Activated CD4-positive, alpha-beta T cell treated with anti-CD3 and anti-CD28 coated beads, Interleukin-2, amount 50 U/mL, for 4 hours (primary cell): ENCODE data around the gene KHNYN.
"Not testable (repeated sequence)": the region's sequence is repeated elsewhere in the genome, so short reads cannot be mapped to it uniquely, and the experiment has no call there.

Source experiments
- DNase-seq, 2 experiments: peaks; one replicate each; pipeline ENCODE4 v3.0.0-alpha.2; 2020

KHNYN gene

GRCh38 chr14:24439257-24439656 is 9.5 kb downstream of the KHNYN start:
- DNase-seq: no peak

- DNase-seq: no peak
Observed at GRCh38 chr14:24439830-24440605, 10.3 kb downstream of the KHNYN start.

DNA sequence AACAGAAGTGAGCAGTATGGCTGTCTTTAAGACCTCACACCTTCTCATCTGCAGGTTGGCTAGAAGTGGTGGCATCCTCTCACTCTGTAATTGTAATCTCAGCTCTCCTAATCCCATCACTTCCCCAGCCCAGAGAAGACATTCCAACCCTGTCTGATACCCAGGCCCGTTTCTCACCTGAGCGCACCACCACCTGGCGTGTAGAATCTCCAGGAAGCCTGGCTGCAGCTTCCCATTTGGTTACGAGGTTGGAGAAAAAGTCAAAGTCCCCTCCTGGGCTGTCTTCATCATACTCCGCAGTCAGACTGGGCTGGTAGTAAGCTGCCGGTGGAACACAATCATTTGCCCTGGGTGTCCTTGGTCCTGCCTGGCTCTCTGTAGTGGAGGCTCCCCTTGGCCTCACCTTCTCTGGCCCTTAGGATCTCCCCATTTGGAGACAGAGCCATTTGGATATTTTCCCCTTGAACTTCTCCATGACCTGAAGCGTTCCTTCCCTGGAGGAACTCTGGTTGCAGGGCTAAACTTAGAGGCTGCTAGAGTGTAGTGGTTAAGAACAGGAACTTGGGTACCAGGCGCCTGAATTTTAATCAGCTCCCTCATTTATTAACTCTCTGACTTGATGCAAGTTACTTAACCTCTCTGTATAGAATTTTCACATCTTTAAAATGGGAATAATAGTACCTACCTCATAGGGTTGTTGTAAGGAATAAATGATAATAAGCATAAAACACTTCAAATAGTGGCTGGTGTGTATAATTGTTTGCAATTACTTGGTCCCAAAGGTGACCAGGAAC is 11.0 kb downstream of the KHNYN start:
- no peak for DNase-seq

DNA sequence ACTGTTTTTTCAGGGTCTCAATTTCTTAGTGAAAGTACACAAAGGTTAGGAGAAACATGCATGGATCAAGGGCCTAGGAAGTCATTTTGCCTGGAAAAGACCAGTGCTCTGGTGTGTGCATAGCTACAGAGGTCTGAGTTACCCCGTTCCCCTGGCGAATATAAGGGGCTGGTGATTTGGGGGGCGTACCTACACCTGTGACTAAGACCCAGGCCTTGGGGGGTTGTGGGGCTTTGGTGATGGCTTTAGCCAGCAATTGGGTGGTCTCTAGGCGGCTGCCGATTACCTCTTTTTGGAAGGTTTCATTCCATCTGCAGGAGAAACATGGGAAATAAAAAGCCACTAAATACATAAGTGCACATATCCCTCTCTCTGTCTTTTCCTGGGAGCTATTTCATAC is 11.7 kb downstream of the KHNYN start:
- no peak for DNase-seq

DNA sequence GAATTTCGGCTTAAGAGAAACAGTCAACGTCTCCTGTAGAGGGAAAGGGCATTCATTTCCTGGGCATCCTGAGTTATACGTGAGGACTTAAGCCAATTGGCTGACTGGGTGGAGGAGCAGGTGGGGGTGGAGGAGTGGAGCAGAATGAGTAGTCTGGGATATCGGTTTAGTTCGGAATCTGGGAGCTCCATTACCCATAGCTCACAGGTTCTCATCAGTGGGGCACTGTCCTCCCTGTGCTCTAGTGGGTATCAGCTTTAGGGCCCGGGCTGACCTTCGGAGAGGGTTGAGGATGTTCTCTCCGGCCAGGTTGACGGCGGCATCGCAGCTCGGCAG is 12.1 kb downstream of the KHNYN start:
- no peak for DNase-seq

DNA sequence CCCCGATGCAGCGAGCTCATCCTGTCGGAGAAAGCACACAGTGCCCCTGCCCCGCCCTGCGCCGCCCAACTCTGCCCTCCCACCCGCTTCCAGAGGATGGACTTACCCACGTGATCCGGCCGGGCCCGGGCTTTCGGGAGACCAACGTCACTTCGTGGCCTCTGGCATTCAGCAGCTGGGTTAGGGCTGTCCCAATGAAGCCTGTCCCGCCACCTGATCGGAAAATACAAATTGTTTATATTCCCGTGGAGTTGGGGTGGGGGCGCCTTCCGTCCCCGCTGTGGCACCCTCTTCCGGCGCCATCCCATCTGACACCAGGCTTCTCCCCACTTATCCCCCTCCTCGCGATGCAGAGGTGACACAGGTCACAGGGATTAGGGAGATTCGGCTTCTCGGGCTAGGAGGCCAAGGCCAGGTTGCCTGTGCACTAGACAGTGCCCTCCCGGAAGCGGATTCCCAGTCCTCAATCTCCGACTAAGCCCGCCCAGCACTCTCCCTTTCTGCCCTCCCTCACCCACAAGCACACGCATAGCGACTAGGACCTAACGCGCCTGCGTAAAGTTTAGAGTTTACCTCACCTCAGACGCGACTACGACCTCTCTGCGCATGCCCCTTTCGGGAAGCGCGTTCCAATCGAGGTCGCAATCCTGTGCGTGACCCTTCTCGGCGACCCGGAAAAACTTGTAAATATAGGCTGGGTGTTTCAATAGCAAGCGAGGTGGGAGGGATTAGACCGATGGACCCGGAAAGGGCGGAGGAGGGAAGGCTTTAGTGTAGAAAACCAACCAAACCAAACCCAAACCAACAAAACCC is 12.7 kb downstream of the KHNYN start, which contains the start of gene SDR39U1:
TSS of gene SDR39U1 (minus strand) at position 537 of the 813 bp plus-strand sequence. CDS start at position 530, 7 bp downstream.
- DNase-seq: peak; percentile 94 to 95

- no peak for DNase-seq
Observed at GRCh38 chr14:24443053-24443665, 13.4 kb downstream of the KHNYN start.

DNA sequence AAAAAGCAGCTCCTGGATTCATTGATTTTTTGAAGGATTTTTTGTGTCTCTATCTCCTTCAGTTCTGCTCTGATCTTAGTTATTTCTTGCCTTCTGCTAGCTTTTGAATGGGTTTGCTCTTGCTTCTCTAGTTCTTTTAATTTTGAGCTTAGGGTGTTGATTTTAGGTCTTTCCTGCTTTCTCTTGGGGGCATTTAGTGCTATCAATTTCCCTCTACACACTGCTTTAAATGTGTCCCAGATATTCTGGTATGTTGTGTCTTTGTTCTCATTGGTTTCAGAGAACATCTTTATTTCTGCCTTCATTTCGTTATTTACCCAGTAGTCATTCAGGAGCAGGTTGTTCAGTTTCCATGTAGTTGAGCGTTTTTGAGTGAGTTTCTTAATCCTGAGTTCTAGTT is 21.1 kb downstream of the KHNYN start:
- not testable (repeated sequence) for DNase-seq

DNA sequence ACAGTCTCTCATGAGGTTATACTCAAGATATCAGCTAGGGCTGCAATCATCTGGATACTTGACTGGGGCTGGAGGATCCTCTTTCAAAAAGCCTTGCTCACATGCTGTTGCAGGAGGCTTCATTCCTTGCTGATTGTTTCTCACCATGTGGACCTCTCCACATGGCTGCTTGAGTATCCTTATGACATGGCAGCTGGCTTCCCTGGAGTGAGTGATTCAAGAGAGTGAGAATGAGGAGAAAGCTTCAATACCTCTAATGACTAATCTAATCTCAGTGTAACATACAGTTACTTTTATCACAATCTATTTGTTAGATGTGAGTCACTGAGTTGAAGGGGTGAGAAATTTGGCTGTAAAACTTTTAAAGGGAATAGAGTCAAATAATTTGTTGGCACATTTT is 27.2 kb downstream of the KHNYN start:
- no peak for DNase-seq

- DNase-seq: no peak
Observed at GRCh38 chr14:24458736-24459135, 29.0 kb downstream of the KHNYN start.

DNA sequence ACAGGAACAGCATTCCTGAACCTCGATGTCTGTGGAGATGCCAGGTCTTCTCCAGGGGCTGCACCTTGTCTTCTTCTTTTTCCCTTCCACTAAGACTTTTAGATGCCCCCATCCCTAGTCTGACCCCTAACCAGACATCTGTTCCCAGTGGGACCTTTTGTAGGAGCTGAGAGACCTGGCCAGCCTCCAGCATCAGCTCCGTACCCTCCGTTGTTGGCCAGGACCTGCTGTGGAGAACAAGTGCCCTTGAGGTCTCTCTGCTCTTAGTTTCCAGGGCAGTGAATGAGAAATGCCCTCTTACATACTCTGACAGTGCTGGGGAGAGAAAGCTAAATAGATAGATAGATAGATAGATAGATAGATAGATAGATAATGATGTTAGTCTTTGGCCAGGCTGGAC is 29.6 kb downstream of the KHNYN start:
- no peak for DNase-seq

DNA sequence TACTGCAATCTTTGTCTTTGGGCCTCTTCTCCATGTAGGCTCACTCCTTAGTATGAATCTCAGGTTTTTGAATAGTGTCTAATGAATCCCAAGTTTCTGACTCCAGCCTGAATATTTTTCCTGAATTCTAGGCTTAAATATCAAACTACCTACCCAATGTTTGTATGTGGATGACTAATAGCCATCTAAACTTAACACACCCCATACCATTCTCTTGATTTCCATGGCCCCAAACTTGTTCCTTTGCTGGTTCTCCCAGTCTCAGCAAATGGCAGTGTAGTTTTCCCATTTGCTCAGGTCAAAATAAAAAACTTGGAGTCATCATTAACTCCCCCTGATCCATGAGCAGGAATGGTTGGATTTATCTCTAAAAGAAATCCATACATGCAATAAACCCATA is 31.6 kb downstream of the KHNYN start:
- no peak for DNase-seq

DNA sequence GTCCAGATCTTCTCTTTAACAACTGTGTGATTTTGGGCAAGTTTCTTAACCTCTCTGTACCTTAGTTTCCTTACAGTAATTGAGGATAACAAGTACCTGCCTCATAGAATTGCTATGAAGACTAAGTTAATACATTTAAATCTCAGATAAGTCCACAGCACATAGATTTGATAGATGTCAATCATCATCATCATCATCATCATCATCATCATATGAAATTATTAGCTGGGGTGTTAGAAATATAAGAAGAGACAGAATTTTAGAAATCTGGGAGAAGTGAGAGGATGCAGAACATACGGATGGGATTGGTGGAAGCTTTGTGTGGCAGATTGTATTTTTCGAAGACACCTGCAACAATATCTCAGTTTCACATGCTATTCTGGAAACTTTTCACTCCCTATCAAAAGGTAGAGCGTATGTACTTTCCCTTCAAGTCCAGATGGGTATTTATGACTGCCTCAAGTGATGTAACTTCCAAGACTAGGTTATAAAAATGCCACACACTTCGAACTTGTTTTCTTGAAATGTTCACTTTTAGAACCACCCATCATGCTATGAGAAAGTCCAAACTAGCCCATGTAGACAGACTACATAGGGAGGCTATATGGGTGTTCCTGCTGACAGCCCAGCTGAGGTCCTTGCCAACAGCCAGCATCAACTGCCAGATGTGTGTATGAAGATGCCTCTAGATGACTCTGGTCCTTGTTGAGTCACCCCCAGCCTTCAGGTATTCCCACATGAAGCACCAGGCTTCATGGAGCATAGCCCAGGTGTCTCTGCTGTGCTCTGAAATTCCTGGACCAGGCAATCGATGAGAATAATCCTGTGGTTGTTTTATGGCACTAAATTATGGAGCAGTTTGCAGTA is 33.5 kb downstream of the KHNYN start:
- DNase-seq: no peak

GRCh38 chr14:24463884-24464785 is 34.4 kb downstream of the KHNYN start:
- no peak for DNase-seq

GRCh38 chr14:24465368-24465767 is 35.6 kb downstream of the KHNYN start:
- DNase-seq: no peak

DNA sequence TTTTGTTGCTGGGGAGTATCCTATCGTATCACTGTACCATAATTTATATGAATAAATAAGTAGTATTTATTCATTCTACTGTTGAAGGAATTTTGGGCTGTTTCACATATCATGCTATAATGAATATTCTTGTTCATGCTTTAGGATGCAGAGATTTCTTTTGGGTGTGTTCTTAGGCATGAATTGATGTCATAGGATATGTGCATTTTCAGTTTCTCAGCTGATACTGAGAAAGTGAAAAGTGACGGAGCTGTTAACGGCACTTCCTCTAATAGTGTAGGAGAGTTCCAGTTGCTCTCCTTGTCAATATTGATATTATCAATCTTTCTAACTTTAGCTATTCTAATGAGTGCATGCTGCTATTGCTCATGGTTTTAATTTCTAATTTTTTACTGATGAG is 36.1 kb downstream of the KHNYN start:
- no peak for DNase-seq

GRCh38 chr14:24470450-24470849 is 40.7 kb downstream of the KHNYN start:
- not testable (repeated sequence) for DNase-seq

DNA sequence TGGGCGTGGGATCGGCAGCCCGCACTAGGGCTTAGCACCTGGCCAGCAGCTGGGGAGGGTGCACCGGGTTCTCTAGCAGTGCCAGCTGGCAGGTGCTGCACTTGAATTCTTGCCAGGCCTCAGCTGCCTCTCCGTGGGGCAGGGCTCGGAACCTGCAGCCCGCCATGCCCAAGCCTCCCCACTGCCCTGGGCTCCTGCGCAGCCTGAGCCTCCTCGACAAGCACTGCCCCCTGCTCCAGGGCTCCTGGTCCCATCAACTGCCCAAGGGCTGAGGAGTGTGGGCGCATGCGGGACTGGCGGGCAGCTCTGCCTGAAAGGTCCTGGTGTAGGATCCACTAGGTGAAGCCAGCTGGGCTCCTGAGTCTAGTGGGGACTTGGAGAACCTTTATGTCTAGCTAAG is 43.5 kb downstream of the KHNYN start:
- no peak for DNase-seq

- no peak for DNase-seq
Observed at GRCh38 chr14:24475261-24475660, 45.5 kb downstream of the KHNYN start.

- DNase-seq: not testable (repeated sequence)
Observed at GRCh38 chr14:24479999-24480398, 50.2 kb downstream of the KHNYN start.
